ENCODE data around the gene BNIP3.

- no peak for TF ChIP-seq CTCF (IDR thresholded peaks at IDR 0.05)
- no peak for TF ChIP-seq POLR2A (IDR thresholded peaks at IDR 0.05)
Observed at GRCh38 chr10:132022241-132022640, 40.5 kb upstream of the BNIP3 start.

Measured in body of pancreas (tissue), 4 donors.